Natural killer cell (primary cell): ENCODE data around the gene SLC10A6. TPM values are rescaled to one million over a fixed set of nuclear protein-coding genes. Genes with fewer than 3 reads are reported as not detected.
"Not testable (repeated sequence)": the region's sequence is repeated elsewhere in the genome, so short reads cannot be mapped to it uniquely, and the experiment has no call there.

ENCODE experiments used
- ATAC-seq, 3 donors: fragments of 150-1000 bp in 2 of 3; fragments of 200-7000 bp in 1 of 3; cut with Tn5 transposase; 1 replicate in 1 of 3; 2 replicates in 2 of 3; pipeline ENCODE4 v1.10.0; 2021; ENCODE audit warnings: mild to moderate bottlenecking in 2 of 3, moderate library complexity in 2 of 3
- DNase-seq, 2 donors: peaks; one replicate each; pipeline versions ENCODE4 v3.0.0 to v3.0.0-alpha.2; 2013 to 2021; ENCODE audit warnings: mixed read lengths in 1 of 2
- H3K27ac ChIP-seq: one replicate; pipeline ENCODE4 v1.5.1; 2013; ENCODE audit warnings: mild to moderate bottlenecking, low read length
- H3K27me3 ChIP-seq: one replicate; pipeline ENCODE4 v1.6.1; 2013; ENCODE audit warnings: low read length; ENCODE audit not compliant: control insufficient read depth, insufficient read depth
- H3K36me3 ChIP-seq: one replicate; pipeline ENCODE4 v1.6.1; 2013; ENCODE audit warnings: low read length; ENCODE audit not compliant: control insufficient read depth, insufficient read depth
- H3K4me1 ChIP-seq: one replicate; pipeline ENCODE4 v1.6.1; 2013; ENCODE audit warnings: low read length; ENCODE audit not compliant: control insufficient read depth, insufficient read depth
- H3K4me3 ChIP-seq: one replicate; pipeline ENCODE4 v1.5.1; 2013; ENCODE audit warnings: low read length
- H3K9me3 ChIP-seq: one replicate; pipeline ENCODE4 v1.6.1; 2013; ENCODE audit warnings: low read length; ENCODE audit not compliant: control insufficient read depth, insufficient read depth
- H3K27ac Mint-ChIP-seq, 2 donors: one replicate each; pipeline ENCODE4 v1.8.0; 2022; ENCODE audit warnings: mild to moderate bottlenecking in 2 of 2, mixed read lengths in 2 of 2, moderate library complexity in 1 of 2
- H3K27me3 Mint-ChIP-seq, 2 donors: one replicate each; pipeline ENCODE4 v1.8.0; 2022; ENCODE audit warnings: low read depth in 2 of 2, mixed read lengths in 2 of 2
- H3K36me3 Mint-ChIP-seq: one replicate; pipeline ENCODE4 v1.8.0; 2022; ENCODE audit warnings: mixed read lengths
- H3K4me1 Mint-ChIP-seq, 2 donors: one replicate each; pipeline ENCODE4 v1.8.0; 2022; ENCODE audit warnings: mixed read lengths in 2 of 2
- H3K4me3 Mint-ChIP-seq: one replicate; pipeline ENCODE4 v1.8.0; 2022; ENCODE audit warnings: mild to moderate bottlenecking, moderate library complexity, mixed read lengths
- H3K9me3 Mint-ChIP-seq, 2 donors: one replicate each; pipeline ENCODE4 v1.8.0; 2022; ENCODE audit warnings: mixed read lengths in 2 of 2
- WGBS: methylation state at CpG from one replicate; pipeline ENCODE4 v1.1.7; 2013; ENCODE audit warnings: missing lambda C conversion rate; ENCODE audit not compliant: insufficient coverage; 5-methylcytosine and 5-hydroxymethylcytosine counted together
- intact Hi-C: fragments of 100-400 bp; cut with micrococcal nuclease; formaldehyde crosslinking; loops from one replicate; pipeline ENCODE4 v1.14.2; 2022
- total RNA-seq, 4 donors: library from RNA; stranded (reverse); fragments of 120-200 nt in 1 of 4; gene quantifications; one replicate each; pipeline versions ENCODE4 v1.2.3 to v1.2.4, GENCODE V29; 2013 to 2022
- TF ChIP-seq, protein P1 (sequence below): fragments of 200-600 bp; IDR thresholded peaks from one replicate; pipeline ENCODE4 v1.8.0; 2022; ENCODE audit warnings: antibody characterized with exemption

Gene SLC10A6
- total RNA-seq, 3 donors from 2014 or later (not counting 1 experiment from before 2014, with no cell fraction given), result not detected

DNA sequence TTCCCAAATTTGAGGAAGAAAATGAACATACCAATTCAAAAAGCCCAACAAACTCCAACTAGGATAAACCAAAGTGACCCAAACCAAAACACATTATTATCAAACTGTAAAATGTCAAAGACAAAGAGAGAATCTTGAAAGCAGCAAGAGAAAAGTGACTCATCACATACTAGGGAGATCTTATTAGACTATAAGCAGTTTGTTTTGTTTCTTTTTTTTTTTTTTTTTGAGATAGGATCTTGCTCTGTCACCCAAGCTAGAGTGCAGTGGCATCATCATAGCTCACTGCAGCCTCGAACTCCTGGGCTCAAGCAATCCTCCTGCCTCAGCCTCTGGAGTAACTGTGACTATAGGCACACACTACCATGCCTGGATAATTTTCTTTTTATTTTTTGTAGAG is 30.5 kb upstream of the SLC10A6 start:
- intact Hi-C loops, result no loop called here
- H3K4me1 ChIP-seq, result no peaks in the 10 kb centered on the region
- H3K27ac Mint-ChIP-seq, result no peak overlapping the region
- no peaks in the 10 kb centered on the region for H3K4me1 Mint-ChIP-seq
- peaks cover 9% of the 10 kb centered on the region for H3K9me3 ChIP-seq
- no peak for ATAC-seq
- no peak overlapping the region for H3K27ac ChIP-seq
- peaks cover 15% of the 10 kb centered on the region for H3K36me3 Mint-ChIP-seq
- 50% methylated on average over 1 of the region's 1 CpG for WGBS
- H3K4me3 Mint-ChIP-seq, result no peak overlapping the region
- no peaks in the 10 kb centered on the region for H3K27me3 ChIP-seq
- TF ChIP-seq, protein P1, sequence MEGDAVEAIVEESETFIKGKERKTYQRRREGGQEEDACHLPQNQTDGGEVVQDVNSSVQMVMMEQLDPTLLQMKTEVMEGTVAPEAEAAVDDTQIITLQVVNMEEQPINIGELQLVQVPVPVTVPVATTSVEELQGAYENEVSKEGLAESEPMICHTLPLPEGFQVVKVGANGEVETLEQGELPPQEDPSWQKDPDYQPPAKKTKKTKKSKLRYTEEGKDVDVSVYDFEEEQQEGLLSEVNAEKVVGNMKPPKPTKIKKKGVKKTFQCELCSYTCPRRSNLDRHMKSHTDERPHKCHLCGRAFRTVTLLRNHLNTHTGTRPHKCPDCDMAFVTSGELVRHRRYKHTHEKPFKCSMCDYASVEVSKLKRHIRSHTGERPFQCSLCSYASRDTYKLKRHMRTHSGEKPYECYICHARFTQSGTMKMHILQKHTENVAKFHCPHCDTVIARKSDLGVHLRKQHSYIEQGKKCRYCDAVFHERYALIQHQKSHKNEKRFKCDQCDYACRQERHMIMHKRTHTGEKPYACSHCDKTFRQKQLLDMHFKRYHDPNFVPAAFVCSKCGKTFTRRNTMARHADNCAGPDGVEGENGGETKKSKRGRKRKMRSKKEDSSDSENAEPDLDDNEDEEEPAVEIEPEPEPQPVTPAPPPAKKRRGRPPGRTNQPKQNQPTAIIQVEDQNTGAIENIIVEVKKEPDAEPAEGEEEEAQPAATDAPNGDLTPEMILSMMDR, result no peak
- H3K27me3 Mint-ChIP-seq, result no peaks in the 10 kb centered on the region
- peaks cover 4 to 9% of the 10 kb centered on the region in 2 donors for H3K9me3 Mint-ChIP-seq
- no peak overlapping the region for H3K4me3 ChIP-seq
- H3K36me3 ChIP-seq, result no peaks in the 10 kb centered on the region
- DNase-seq, result no peak

DNA sequence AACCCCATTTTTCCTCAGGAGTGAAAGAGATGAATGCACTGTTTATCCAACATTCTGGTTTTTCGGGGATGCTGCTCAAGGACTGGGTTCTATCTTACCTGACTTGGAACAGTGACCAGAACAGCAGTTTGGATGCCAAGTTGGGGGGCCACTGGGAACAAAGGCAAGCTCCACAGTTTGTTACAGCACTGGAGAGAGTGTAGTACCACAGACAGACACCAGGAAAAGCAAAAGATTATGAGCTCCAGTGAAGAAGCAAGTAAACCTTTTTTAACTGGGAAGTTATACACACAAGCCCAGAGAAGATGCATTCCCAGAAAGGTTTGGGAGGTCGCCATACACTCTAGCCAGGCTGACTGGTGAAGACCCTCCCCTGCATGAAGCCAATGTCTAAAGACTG is 29.5 kb upstream of the SLC10A6 start:
- no peaks in the 10 kb centered on the region for H3K27me3 Mint-ChIP-seq
- WGBS, result 83% methylated on average over 2 of the region's 2 CpGs
- H3K4me1 Mint-ChIP-seq, result no peaks in the 10 kb centered on the region
- H3K4me3 ChIP-seq, result no peak overlapping the region
- H3K36me3 Mint-ChIP-seq, result peaks cover 15% of the 10 kb centered on the region
- no peaks in the 10 kb centered on the region for H3K27me3 ChIP-seq
- H3K9me3 ChIP-seq, result peaks cover 9% of the 10 kb centered on the region
- H3K36me3 ChIP-seq, result no peaks in the 10 kb centered on the region
- H3K4me1 ChIP-seq, result no peaks in the 10 kb centered on the region
- no peak overlapping the region for H3K4me3 Mint-ChIP-seq
- intact Hi-C loops, result no loop called here
- H3K27ac ChIP-seq, result no peak overlapping the region
- no peak overlapping the region for H3K27ac Mint-ChIP-seq
- no peak for DNase-seq
- peaks cover 4 to 9% of the 10 kb centered on the region in 2 donors for H3K9me3 Mint-ChIP-seq
- ATAC-seq, result no peak
- TF ChIP-seq, protein P1, result no peak

DNA sequence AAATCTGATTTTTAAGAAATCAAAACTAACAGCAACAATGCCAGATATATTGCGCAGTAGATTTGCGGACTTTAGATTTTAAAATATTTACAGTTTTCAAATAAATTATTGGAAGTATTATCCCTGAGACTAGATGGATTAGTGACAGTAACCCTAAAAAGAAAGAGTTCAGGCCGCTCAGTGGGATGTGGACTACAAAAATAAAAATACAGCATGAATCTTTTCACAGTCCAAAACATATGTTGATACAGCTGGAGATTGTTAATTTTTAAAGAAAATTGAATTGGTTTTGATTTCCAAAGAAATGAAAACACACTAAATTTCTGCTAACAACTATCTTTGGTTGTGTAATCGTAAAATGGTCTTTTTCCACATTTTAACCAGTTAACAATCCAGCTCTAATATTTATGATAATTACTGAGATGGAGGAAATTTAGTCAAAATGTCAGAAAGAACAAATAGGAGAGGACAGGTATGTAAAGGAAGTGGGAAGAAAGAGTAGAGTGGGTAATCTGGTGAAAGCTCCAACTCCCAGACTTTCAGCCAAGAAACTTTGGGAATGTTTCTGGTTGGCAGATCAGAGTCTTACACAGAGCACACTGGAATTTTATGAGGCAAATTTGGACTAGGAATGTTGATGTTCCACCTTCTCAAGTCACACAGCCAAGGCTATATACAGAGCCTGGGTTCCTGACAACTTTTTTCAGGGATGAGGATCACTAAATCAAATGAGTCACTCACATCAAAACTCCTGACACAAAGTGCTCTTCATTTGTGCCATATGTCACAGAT is 27.9 kb upstream of the SLC10A6 start:
- H3K27me3 ChIP-seq, result no peaks in the 10 kb centered on the region
- ATAC-seq, result no peak
- Mint-ChIP-seq H3K27ac (no peak overlapping the region), H3K27me3 (peaks cover 1 to 4% of the 10 kb centered on the region in 2 donors), H3K4me3 (no peak overlapping the region), H3K36me3 (peaks cover 15% of the 10 kb centered on the region), H3K4me1 (no peaks in the 10 kb centered on the region), H3K9me3 (peaks cover 4 to 9% of the 10 kb centered on the region in 2 donors)
- H3K36me3 ChIP-seq, result no peaks in the 10 kb centered on the region
- no peak overlapping the region for H3K27ac ChIP-seq
- no peaks in the 10 kb centered on the region for H3K4me1 ChIP-seq
- no peak overlapping the region for H3K4me3 ChIP-seq
- peaks cover 9% of the 10 kb centered on the region for H3K9me3 ChIP-seq
- intact Hi-C loops, result no loop called here
- TF ChIP-seq, protein P1, result no peak
- no CpG with 5 or more reads among the region's 4 CpGs for WGBS
- DNase-seq, result no peak

DNA sequence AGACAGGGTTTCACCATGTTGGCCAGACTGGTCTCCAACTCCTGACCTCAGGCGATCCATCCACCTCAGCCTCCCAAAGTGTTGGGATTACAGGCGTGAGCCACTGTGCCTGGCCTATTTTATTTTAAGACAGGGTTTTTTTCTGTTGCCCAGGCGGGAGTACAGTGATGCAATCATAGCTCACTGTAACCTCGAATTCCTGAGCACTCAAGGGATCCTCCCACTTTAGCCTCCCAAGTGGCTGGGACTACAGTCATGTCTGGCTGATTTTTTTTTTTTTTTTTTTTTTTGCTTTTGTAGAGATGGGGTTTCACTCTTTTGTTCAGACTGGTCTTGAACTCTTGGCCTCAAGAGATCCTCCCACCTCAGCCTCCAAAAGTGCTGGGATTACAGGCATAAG is 26.3 kb upstream of the SLC10A6 start:
- ATAC-seq, DNase-seq, H3K27ac Mint-ChIP-seq, H3K27me3 Mint-ChIP-seq, intact Hi-C loops, H3K9me3 ChIP-seq, H3K4me1 Mint-ChIP-seq, H3K9me3 Mint-ChIP-seq, H3K27me3 ChIP-seq, H3K27ac ChIP-seq, H3K4me3 ChIP-seq, H3K4me1 ChIP-seq, H3K4me3 Mint-ChIP-seq, H3K36me3 ChIP-seq: not testable (repeated sequence)
- WGBS, result 100% methylated on average over 4 of the region's 4 CpGs
- peaks cover 15% of the 10 kb centered on the region for H3K36me3 Mint-ChIP-seq
